Activated T-cell treated with anti-CD3 and anti-CD28 coated beads for 1 hour (primary cell): ENCODE measurements around the gene HMGN4.
"Not testable (repeated sequence)": the region's sequence is repeated elsewhere in the genome, so short reads cannot be mapped to it uniquely, and the experiment has no call there.

Source experiments
- DNase-seq: peaks from one replicate; pipeline ENCODE4 v3.0.0-alpha.2; 2020; ENCODE audit warnings: low read depth

The HMGN4 gene

DNA sequence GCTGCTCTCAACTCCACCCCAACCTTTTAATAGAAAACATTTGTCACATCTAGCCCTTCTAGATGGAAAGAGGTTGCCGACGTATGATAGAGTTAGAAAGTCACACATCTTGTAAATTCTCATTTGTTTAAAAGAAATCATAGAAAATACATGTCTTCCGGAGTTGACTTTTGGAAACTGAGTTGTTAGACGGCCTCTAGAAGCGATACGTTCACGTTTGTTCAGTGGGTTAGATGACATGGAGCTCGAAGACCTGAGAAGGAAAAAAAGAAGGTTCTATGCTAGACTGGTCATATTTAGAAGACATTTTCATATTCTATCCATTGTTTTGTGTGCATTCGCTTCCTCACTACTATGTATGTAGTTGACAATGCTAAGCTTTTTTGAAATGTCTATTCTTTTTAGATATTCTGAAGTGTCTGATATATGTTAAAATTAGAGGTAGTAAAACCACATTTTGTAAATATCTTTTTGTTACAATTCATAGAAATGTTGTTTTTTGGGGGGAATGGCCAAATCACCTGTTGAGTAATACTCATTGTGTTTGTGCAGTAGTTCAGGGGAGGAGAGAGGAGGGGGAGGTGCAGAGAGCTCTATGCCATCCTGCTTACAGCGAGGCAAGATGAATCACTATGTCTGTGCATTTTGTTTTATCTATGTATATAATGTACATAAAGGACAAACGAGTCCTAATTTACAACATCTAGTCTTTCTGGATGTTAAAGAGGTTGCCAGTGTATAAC, 15.5 kb upstream of the HMGN4 start:
- DNase-seq, result not testable (repeated sequence)

DNA sequence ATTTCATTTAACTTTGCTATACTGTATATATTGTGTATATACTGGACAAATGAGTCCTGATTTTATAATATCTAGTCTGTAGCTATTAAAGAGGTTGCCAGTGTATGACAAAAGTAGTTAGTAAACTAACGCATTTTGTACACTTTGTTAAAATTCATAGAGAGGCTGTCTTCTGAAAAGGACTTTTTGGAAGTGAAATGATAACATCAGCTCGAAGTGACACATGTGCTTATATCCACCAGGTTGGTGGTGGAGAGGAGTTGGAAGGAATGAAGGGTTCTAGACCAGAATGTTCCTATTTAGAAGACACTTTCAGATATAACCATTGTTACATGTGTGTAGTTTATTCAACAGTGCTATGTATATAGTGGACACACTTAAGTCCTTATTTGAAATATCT, 13.9 kb upstream of the HMGN4 start:
- DNase-seq, result not testable (repeated sequence)

DNA sequence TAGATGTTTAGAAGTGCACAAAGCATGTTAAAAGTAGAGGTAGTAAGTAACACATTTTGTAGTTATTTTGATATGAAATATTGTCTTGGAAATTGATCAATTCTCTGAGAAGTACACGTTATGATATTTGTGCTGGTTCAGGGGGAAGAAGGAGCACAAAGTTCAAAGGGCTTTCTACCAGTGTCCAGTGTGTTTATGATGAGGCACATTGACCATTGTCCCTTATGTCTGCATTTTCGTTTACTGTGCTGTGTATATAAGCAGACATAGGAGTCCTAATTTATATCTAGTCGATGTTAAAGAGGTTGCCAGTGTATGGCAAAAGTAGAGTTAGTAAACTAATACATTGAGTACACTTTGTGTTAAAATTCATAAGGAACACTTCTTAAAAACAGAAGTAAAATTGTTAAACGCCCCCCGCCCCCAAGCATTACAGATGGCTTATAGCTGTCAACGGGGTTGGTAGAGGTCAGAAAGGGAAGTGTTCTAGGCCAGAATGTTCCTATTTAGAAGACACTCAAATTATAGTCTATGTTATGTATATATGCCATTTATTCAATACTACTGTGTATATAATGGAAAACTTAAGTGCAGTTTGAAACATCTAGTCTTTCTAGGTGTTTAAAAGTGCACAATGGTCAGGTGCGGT, 13.3 kb upstream of the HMGN4 start:
- DNase-seq, result no peak

DNA sequence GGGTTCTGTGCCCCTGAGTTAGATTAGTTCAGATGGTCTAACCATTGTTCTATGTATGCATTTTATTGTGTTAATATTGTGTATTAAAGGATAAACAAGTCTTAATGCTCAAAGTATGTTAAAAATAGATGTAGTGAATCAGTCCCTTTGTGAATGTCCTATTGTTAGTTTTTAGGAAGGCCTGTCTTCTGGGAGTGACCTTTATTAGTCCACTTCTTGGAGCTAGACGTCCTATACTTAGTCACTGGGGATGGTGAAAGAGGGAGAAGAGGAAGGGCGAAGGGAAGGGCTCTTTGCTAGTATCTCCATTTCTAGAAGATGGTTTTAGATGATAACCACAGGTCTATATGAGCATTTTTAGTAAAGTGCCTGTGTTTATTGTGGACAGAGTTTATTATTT, 12.3 kb upstream of the HMGN4 start:
- DNase-seq, result no peak

DNA sequence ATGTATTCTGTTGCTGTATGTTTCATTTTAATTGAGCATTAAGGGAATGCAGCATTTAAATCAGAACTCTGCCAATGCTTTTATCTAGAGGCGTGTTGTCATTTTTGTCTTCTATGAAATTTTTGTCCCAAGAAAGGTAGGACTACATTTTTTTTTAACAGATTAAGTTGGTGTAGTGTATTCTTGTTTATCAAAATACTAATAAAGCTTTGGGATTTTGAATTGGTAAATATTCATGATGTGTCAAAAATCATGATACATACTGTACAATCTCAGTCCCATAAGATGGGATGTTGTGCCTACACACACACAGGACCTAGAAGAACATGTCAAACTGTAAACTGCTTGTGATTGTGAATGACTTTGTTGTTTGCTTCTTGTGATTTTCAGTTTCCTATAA, 11.2 kb upstream of the HMGN4 start:
- DNase-seq, result no peak

DNA sequence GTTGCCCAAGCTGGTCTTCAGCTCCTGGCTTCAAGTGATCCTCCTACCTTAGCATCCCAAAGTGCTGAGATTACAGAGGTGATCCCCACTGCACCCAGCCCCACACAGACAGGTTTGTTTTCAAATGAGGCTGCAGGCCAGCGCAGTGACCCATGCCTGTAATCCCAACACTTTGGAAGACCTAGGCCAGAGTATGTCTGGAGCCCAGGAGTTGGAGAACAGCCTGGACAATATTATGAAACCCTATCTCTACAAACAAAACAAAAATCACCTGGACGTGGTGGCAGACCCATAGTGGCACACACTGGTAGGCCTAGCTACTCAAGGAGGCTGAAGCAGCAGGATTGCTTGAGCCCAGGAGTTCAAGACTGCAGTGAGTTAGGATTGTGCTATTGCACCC, 8.0 kb upstream of the HMGN4 start:
- DNase-seq, result no peak

DNA sequence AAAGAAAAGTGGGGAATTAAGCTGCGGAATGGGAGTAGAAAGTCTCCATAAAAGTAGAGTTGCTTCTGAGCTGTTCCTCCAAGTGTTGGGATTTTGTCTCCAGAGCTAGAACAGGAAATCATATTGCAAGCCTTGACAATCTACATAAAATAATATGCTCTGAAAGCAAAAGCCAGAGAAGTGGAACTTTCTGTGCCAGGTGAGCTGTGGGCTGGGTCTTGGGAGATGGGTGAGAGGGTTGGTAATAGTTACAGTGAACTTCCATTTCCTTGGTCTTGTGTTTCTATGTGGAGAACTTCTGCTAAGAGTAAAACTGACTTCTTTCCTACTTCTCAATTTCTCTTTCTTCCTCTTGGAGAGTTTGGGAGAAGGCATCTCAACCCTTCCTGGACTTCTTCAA, 6.3 kb upstream of the HMGN4 start:
- no peak for DNase-seq

DNA sequence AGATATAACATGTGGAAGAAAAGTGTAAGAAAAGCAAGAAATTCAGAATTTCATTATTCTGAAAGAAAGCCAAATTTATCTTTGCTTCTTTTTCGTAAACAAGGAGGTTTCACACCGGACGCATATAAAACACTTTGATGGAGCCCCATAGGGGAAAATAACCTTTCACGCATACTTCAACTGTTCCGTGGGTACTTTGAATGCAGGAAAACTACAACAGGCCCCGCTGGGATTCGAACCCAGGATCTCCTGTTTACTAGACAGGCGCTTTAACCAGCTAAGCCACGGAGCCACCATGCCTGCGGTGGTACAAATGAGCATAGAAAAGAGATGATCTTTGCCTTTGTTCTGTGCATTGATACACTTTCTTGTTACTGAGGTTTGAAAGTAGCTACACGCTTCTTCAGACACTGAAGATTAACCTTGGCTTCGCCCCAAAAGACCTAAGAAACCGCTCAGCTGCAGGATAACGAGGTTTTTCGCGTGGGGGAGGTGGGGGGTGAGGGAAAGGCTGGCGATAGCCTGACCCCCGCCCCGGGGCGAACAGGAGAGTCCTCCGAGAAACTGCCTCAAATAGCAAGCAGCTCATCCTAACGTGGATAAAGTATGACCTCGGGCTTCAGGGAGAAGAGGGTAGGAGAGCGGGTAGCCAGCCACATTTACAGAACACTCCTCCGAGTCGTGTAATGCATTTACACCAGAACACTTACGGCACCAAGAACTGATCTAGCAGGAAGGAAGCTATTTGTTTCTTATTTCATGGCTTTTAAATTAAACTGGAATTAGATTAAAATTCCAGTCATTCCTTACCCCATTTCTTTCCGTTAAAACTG, 5.3 kb upstream of the HMGN4 start:
- peak; percentile 92 for DNase-seq

DNA sequence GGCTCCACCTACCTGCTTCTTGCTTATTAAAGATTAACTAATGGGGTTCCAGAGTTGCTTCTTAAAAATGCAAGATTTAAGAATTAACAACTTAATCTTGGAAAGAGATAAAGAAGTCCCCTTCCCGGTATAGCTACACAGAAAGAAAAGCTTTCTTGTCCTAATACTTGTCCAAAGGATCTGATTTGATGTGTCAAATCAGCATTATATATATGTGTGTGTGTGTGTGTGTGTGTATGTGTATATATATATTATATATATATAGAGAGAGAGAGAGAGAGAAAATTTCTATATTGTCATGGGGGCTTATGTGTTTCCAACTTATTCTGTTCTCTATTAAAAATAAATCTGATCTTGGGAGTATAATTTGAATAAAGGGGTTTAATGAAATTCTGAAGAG, 4.6 kb upstream of the HMGN4 start:
- no peak for DNase-seq

DNA sequence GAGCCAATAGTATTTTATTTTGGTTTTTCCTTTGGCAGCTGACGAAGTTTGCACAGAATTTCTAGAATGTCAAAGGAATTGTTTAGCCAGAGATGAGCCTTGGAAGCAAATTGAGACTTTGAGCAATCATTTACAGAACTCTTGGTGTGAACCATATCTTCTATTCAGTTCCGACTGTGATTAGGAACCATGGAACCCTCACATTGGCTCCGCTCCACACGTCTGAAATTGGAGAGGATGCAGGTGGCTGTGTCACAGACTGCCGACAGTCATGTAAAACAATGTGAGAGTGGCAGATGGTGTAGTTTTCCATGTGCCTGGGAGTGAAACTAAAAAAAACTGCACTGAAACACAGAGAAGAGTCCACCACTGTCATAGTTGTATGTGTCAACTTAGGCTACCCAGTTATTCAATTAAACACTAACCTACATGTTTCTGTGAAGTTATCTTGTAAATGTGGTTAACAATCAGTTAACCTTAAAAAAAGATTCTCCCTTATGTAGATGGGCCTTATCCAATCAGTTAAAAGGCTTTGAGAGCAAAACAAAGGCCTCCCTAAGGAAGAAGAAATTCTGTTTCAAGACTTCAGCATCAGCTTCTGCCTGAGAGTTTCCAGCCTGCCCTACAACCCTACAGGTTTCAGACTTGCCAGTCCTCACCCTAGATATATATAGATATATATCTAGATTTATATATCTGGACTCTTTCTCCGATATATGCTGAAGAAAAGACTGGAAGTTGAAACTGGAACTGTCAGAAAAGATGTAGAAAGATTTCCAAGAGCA, 3.3 kb upstream of the HMGN4 start:
- no peak for DNase-seq

DNA sequence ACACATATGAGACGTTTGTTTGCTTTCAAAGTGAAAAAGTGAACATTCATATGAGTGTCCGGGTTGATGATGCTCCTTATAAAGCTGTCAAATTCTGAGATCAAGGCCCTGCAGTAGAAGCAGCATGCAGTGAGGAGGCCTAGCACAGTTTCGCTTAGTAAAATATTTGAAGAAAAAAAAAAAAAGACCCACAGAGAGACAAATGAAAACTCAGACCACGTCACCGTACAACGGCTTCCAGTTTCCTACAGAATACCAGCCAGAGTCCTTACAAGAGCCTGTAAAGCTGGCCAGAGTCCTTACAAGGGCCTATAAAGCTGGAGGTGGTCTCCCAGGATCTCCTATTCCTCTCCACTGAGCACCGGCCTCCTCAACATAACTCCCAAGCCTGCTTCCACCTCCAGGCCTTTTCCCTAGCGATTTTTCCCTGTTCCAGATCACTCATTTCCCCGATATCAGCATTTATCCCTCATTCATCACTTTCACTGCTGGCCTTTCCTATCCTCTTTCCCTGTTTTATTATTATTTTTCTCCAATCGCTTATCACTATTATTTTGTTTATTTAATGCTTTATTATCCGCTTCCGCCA, 1.5 kb upstream of the HMGN4 start:
- DNase-seq, result no peak

DNA sequence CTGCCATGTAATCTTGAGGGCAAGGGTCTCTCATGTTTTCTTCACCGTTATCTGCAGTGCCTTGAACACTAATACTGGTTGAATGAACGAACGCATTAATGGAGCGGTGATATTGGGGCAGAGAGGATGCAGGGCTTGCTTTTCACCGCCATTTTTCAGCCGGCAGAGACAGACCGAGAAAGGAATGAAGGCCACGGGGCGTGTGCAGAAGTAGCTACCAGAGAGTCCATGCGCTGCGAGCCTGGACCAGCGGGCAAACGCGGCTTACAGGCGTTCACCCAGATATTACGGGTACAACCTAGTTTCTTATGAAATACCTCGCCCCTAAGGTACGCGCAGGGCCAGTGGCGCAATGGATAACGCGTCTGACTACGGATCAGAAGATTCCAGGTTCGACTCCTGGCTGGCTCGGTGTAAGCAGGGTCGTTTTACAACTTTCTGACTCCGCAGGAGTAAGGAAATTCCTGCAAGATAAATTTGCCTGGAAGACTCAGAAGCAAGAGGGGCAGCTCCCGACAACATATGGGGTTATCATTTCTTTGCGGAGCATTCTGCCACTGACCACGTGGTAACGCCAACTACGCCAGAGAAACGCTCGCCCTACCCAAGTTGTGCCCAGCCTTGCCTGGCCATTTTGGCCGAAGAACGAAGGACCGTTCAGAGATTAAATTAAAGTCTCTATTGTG, 863 bp upstream of the HMGN4 start:
- peak; percentile 85 for DNase-seq

DNA sequence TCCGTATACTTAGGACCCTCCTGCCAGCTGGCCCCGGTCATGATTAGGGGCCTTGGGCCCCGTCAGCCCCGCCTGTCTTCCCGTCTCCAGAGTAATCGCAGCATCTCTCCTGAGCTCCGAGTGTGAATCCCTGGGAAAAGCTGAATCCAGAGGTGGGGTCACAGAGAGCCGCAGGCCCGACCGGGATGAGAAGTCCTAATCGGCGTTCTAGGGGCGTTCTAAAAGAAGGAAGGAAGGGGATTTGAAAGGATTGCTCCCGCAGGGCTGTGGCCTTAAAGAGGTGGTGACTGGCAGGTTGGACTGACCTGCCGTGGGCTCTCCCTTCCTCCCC, 371 bp downstream of the HMGN4 start:
- DNase-seq, result no peak

DNA sequence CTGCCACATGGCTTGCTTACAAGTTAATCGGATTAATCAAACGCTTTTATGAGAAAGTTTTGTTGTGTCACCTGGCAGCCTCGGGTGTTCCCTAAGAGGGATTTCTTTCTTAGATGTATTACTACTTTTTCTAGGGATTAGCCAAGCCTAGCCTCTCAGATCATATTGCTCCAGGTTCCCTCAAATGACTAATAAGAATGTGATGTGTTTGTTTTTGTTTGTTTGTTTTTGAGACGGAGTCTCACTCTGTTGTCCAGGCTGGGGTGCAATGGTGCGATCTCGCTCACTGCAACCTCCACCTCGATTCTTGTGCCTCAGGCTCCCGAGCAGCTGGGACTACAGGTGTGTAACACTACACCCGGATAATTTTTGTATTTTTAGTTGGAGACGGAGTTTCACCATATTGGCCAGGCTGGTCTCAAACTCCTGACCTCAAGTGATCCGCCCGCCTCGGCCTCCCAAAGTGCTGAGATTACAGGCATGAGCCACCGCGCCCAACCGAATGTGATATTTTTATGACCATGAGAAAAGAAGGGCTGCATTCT, 977 bp downstream of the HMGN4 start:
- no peak for DNase-seq

DNA sequence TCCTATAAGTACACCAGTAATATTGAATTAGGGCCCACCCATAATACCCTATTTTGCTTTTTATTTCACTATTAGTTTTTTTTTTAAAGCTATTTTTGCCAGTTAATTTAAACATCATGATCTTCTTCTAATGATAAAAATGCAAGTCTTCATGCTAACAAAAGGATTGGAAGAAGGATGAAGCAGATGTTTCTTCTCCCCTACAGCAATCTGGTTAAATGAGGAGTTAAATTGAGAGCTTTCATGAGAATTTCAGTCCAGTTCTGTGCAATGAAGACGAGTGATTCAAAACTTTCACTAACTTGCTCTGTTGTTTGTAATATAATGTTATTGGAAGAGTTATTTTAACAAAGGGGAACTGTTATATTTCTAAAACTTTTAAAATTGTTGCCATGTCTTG, 3.4 kb downstream of the HMGN4 start:
- DNase-seq, result no peak

DNA sequence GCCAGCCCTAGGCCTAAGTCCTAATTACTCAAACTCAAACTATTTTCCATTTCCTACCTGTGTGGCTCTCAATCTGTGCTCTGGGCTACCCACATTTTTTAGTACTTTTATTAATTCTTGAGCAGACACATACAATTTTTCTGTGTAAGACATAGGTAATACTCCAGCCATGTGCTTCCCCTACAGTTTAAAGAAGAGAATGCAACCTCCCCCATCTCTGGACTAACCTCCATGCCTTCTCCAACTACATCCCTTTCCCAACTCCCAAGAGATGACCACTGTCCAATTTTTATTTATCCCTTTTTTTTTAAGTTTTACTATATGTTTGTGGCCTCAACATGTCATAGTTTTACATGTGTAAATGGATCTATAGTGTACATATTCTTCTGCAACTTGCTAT, 5.8 kb downstream of the HMGN4 start:
- no peak for DNase-seq

DNA sequence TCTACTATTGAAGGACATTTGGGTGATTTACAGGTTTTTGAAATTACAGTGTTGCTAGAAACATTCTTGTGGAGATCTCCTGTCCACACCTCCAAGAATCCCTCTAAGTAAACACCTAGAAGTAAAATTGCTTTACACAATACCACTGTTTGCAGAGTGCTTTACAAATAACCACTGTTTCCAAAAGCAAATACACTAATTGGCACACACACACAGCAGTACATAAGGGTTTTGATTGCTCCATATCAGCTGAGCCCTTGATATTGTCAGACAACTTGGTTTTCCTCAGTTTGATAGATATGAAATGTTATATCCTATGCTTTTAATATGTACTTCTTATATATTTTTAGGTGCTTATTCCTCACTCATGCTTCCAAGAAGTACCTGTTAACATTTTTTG, 6.3 kb downstream of the HMGN4 start:
- DNase-seq, result no peak

DNA sequence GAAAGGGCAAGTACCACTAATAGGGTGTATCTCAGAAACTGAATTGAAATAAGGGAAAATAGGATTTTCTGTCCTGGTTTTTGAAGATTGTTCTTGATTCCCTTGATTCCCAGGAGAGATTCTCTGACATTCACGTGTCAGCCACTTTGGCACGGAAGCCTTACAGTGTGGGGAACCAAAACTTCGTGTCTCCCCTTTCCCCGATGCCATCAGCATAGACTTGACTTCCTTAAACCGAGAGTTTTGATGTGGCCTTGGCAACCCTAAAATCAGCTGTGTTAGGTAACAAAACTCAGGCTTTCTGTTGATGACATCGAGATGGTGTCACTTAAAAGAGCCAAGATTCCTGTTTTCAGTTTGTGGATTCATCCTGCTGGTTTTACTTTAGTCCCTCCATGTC, 7.5 kb downstream of the HMGN4 start:
- no peak for DNase-seq

DNA sequence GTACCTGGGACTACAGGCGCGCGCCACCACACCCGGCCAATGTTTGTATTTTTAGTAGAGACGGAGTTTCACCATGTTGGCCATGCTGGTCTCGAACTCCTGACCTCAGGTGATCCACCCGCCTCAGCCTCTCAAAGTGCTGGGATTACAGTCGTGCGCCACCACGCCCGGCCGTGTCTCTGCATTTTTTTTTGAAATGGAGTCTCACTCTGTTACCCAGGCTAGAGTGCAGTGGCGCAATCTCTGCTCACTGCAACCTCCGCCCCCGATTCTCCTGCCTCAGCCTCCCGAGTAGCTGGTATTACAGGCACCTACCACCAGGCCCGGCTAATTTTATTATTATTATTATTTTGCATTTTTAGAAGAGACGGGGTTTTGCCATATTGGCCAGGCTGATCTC, 9.2 kb downstream of the HMGN4 start:
- DNase-seq, result not testable (repeated sequence)

DNA sequence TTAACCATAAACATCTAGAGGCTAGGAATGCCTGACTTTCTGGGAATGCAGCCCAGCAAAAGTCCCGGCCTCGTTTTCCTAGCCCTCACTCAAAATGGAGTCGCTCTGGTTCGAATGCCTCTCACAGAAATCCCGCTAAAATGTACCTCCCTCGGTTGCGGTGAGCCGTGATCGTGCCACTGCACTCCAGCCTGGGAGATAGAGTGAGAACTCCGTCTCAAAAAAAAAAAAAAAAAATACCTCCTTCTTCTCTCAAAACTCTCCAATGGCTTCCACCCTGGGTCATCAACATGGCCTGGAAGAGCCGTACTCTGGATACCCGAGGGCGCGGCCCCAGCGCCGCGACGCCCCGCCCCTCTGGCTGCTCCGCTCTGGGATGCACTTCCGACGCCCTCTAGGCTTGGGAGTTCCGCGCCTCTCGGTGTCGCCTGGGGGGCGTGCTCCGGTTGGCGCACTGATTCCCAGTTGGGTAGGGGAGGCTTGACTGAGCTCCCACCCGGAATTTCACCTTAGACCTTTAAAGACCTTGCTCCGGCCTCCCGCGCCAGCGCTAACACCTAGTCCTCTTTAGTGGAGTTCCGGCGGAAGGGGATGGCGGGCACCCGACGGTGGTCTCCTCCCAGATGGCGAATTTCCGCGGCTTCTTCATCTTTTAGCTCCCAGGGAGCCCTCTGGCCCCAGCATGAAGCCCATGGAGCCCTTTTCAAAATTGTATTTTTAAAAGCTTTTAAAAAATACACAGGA, 12.3 kb downstream of the HMGN4 start:
- DNase-seq, result no peak
